Hematopoietic multipotent progenitor cell treated with erythropoietin and hydrocortisone succinate and interleukin-3 and kit ligand, for 17 days (in vitro differentiated cells): ENCODE results near the gene LMO2.
A peak's percentile ranks its signal among the peaks of the same experiment; 100 is the strongest.
"Not testable (repeated sequence)": the region's sequence is repeated elsewhere in the genome, so short reads cannot be mapped to it uniquely, and the experiment has no call there.

Source experiments
- DNase-seq: peaks from one replicate; pipeline ENCODE4 v3.0.0-alpha.2; 2015; ENCODE audit warnings: low spot score

Gene LMO2

DNA sequence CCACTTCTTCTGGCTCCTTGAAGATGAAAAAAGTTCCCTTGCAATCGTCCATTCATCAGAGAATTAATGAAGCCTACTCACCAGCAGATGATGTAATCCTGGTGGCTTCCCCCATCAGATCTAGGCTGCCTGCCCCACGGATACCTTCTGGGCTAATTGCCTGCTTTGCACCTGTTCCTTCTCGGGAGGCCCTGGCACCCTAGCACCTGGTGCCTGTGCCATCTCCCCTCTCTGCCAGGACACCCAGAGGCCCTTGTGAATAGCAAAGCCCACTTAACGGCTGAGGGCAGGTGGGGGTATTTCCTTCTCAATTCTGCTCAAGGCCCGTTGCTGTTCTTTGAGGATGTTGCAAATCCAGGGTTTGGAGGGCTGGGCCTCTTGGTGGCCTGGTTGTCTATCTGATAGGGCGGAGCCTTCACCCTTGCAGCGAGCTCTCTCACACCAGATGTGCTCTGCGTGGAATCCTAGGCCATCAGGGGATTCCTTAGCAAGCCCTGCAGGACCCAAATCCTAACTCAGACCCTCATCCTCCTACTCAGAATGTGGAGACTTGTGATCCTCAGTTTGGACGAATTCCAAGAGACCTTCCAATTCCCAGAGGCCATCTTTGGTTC lies at the start of gene LMO2:
TSS of gene LMO2 (minus strand) at position 363 of the 614 bp plus-strand sequence. CDS start 22,360 bp downstream, outside the sequence.
- peak; percentile 71 for DNase-seq

DNA sequence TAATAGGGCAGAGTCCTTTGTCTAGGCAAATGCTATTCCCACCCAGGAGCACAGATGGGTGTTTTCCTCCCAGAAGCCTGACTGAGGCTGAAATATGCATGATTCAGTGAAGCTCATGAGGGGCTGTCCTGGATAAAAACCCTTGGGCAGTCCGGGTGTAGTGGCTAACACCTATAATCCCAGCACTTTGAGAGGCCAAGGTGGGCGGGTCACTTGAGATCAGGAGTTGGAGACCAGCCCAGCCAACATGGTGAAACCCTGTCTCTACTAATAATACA lies 48.6 kb upstream of the LMO2 start:
- DNase-seq: no peak

GRCh38 chr11:33936725-33937604 lies 45.1 kb upstream of the LMO2 start:
- DNase-seq: peak; percentile 45

DNA sequence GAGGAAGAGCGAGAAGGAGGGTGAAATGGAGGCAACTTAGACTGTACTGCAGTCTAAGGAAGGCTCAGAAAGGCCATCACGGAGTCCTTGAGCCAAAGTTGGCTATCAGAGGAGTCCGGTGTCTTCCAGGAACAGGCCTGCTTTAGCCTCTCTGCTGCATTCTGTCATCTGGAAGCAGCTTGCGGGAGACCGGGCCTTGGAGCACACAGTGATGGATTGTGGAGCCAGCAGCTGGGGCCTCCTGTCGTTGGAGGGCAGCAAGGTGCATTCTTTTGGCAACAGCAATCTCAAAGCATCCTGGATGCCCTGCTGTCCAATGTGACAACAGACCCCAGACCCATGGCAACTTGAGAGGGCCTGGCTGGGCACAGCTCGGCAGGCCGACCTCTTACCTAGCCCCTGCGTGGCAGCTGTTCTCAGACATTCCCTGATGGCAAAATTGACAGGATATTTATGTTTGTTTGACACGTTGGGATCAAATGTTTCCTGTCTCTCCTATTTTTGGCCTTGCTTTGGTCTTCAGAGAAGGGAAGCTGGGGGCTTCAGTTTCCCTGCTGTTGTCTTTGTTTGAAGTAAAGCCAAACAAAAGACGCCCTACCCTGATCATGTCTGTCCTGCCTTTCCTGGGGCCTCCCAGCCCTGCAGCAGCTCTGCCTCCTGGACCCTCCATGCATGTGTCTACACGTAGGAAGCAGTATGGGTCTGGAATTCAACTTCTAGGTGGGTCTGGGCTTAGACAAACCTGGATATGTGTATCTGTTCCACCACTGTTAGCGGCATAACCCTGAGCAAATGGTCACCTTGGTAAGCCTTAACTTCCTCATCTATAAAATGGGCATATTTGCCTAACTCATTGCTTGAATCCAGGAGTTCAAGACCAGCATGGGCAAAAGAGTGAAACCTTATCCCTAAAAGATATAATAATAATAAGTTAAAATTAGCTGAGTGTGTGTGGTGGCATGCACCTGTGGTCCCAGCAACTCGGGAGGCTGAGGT lies 43.9 kb upstream of the LMO2 start:
- no peak for DNase-seq

DNA sequence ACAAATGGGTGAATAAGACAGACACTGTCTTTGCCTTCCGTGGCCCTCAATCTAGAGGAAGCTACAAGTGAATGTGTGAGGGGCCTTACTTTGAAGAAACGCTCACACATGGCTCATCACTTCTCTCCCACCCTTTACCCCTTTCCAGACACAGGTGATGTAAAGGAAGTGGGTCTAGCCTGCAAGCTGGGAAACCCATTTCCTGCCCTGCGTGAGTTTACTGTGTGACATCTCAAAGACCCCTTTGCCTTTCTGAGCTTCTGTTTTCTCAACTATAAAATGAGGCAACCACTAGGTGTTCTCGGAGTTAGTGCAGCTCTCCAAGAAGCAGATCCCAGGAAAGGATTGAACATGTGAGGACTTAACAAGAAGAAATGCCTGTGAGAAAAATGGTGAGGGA lies 43.1 kb upstream of the LMO2 start:
- no peak for DNase-seq

- DNase-seq: no peak
Measured at GRCh38 chr11:33934450-33934849, 42.6 kb upstream of the LMO2 start.

GRCh38 chr11:33933602-33934001 lies 41.7 kb upstream of the LMO2 start:
- no peak for DNase-seq

DNA sequence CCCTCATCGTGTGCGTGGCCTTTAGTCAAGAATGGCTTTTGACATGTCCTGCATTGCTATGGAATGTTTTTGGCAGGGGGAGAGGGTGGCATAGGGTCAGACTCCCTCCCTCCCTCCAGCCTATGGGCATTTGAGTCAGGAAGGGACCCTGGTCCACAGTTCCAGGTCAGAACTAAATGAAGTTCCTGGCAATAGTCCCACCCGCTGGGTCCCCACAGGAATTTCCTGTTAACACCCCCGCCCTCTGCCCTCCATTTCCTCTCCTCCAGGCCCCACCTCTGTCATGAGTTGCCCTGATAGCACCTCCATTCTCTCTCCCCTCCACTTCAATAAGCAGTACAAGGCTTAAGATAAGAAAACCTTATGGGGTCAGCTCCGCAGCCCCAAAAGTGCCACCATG lies 40.8 kb upstream of the LMO2 start:
- DNase-seq: no peak

- DNase-seq: not testable (repeated sequence)
Measured at GRCh38 chr11:33931739-33932366, 40.0 kb upstream of the LMO2 start.

DNA sequence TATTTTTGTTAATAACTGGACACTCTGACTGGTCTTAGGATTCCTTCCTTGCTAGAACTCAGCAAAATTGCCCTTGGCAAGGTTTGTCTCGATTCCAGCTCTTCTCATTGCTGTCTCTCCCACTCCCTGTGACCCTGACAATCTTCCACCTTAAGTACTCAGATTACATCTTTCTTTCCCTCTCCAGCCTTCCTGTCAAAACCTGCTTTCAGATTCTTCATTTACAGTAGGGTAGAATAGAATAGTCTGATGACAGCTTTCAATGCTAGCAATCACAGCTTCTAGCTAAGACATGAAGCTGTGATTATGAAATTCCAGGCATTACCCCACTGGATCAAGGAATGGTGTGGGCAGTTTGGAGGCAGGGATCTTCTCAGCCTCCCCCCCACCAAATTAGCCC lies 39.2 kb upstream of the LMO2 start:
- DNase-seq: no peak

- no peak for DNase-seq
Measured at GRCh38 chr11:33930317-33931021, 38.6 kb upstream of the LMO2 start.

DNA sequence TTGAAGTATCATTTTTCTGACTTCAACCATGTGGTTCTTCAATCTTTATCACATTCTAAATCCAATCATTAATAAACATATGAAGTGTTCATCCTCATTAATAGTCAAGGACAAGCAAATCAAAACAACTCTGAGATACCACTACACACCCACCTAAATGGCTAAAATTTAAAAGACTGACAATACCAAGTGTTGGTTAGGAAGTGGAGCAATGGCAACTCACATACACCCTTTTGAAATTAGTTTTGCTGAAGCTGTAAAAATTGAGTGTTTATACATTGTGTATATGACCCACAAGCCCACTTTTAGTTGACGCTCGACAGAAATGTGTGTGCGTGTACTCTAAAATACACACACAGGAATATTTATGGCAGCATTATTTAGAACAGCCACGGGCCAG lies 36.7 kb upstream of the LMO2 start:
- no peak for DNase-seq

GRCh38 chr11:33926671-33927552 lies 35.0 kb upstream of the LMO2 start:
- no peak for DNase-seq

GRCh38 chr11:33924341-33924740 lies 32.5 kb upstream of the LMO2 start:
- no peak for DNase-seq

DNA sequence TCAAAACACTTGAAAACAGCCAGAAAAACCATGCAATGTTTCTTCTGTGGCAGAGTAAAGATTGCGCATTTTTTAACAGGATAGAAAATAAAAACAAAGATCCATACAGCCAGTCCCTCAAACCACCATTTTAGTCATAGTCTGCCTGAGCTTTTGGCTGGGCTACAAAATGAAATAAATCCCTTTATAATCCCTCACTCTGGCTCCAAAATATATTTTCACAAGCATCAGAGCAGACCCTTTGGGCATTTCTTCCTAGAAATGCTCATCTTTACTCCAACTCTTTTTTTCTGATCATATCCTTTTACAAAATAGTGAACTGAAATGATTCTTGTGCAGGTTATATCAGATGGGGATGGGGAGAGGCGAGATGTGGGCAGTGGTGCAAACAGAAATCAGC lies 31.8 kb upstream of the LMO2 start:
- DNase-seq: no peak

DNA sequence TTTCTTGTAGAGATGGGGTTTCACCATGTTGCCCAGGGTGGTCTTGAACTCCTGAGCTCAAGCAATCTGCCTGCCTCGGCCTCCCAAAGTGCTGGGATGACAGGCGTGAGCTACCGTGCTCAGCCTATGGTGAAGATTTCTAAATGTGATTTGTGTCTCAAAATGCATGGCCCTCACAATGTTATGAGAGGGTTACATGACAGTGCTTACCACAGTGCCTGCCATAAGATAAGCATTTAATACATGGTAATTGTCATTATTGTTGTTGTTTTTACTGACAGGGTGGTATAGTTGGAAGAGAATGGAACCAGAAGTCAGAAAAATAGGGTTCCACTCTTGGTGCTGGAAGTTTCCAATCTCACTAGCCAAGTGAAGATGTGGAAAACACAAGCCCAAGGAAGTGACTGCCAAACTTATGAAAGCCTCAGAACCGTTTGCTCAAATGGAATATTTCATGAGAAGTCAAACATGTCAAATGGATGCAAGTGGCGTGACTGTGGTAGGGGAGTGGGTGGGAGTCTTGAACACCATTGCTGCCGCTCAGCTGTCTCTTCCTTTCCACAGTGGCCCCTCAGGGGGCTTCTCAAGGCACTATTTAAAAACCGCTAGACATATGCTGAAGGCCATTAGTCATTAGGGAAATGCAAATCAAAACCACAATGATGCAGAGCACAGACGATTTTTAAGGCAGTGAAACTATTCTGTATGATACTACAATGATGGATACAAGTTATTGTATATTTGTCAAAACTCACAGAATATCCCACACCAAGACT lies 29.1 kb upstream of the LMO2 start:
- DNase-seq: no peak

DNA sequence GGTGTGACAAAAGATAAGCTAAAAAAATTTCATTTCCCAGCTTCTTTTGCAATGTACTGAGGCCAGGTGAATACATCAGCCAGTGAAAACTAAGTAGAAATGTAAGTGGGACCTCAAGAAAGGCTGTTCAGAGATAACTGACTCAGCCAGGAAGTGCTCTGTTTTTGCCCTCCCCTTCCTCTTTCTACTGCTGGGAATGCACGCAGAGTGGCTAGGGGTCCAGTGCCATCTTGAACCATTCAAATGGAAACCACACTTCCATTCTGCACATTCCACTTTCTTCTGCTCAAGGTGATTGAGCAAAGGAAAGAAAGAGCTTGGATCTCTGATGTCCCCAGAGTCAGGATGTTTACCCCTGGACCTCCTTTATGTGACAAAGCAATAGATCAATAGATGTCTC lies 27.8 kb upstream of the LMO2 start:
- no peak for DNase-seq

- DNase-seq: not testable (repeated sequence)
Measured at GRCh38 chr11:33917402-33917801, 25.5 kb upstream of the LMO2 start.

- DNase-seq: no peak
Measured at GRCh38 chr11:33916736-33917135, 24.9 kb upstream of the LMO2 start.

GRCh38 chr11:33915526-33915925 lies 23.6 kb upstream of the LMO2 start:
- no peak for DNase-seq
